DMS 273 (cell line): ENCODE data around the gene GLIS1.

Experiments used
- DNase-seq: peaks from one replicate; lab custom pipeline; 2025; ENCODE audit not compliant: unreplicated experiment; lab: John Stamatoyannopoulos, UW

GLIS1 gene

GRCh38 chr1:53639996-53640700 is 98.8 kb downstream of the GLIS1 start:
- no peak for DNase-seq

GRCh38 chr1:53639251-53639763 is 99.7 kb downstream of the GLIS1 start:
- peak; percentile 91 for DNase-seq

- DNase-seq: no peak
Measured at GRCh38 chr1:53638360-53639035, 100.5 kb downstream of the GLIS1 start.

GRCh38 chr1:53637511-53638359 is 101.2 kb downstream of the GLIS1 start:
- no peak for DNase-seq

DNA sequence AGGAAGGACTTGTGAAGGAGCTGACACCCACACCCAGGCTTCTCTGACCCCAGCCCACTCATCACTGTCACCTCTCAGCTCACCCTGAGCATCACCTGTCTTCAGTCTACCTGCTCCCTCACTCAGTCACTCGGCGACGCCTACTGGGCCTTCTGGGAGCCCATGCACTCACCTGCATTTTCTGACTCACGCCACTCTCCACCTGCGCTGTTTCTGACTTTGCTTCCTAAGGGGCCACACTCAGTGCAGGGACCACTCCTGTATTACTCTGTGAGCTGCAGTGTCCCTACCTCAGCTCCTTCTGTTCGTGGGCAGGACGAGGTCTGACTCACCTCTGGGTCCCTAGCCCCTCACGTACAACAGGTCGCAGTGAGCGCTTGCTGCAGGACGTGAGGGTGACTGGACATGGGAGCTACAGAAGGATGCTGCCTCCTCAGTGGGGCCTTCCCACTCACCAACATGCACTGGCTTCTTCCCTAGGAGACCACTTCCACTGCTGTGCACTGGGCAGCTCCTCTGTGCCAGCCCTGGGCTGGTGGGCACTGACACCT is 102.3 kb downstream of the GLIS1 start:
- no peak for DNase-seq

DNA sequence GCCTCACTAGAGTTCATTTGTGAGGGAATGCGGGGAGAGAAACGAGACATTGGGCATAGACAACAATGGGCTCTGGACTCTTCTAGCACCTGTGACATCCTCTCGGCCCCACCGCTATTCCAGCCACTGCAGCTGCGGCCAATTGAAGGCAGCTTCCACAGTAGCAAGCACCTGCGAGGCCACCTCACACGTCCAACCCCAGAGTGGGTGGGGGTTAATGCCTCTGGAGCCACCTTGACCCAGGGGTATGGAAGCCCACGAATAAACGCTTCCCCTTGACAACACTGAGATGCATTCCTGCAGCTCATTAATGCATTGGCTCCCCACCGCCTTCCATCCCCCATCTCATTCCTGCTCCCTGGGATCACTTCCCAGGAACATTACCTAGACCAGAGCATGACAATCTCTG is 104.4 kb downstream of the GLIS1 start:
- DNase-seq: no peak

- DNase-seq: no peak
Measured at GRCh38 chr1:53633073-53633704, 105.8 kb downstream of the GLIS1 start.

- DNase-seq: no peak
Measured at GRCh38 chr1:53631622-53632310, 107.2 kb downstream of the GLIS1 start.

GRCh38 chr1:53629101-53629691 is 109.8 kb downstream of the GLIS1 start:
- DNase-seq: peak; percentile 85

DNA sequence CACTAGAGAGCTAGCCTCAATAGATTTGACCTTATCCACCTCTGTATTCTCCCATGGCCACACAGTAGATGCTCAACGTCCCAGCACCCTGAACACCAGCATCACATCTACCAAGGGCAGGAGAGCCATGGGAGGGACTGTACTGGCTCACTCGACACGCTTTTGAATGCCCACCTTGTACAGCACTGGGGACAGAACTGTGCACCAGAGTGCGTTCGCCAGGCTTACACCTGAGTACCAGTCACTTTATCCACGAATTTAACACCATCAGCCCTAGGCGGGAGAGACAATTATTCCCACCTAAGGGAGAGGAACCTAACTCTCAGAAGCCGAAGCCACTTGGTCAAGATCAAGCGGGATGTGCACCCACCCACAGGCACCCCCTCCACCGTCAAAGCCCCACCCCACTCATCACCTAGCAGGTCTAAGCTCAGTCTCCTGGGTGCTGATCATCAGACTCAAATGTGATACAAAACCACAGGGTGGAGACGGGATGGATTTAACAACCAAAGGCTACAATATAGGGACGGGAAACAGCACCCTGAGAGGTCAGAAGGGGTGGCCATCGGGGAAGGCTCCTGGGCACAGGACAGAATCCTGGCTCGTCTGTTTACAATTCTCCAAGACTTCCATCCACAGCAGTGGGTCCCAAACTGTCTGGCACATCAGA is 110.5 kb downstream of the GLIS1 start:
- DNase-seq: no peak

DNA sequence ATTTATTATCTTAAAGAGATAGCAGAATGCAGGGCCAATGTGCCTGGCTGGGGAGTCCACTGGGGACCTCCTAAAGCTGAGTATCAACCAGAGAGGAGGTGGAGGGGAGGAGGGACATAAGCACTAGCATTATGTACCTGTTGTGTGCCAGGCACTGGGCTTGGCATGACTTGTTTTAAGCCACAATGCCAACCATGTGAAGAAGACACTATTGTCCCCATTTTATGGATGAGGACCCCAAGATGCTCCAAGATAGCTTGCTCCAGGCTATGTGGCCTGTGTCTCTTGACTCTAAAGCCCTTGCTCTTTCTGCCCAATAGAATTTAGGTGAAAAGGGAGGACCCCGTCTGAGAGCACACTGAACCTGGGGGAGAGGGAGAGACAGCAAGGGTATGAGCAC is 111.3 kb downstream of the GLIS1 start:
- DNase-seq: no peak

- DNase-seq: no peak
Measured at GRCh38 chr1:53627031-53627430, 111.9 kb downstream of the GLIS1 start.

- DNase-seq: no peak
Measured at GRCh38 chr1:53626616-53627015, 112.3 kb downstream of the GLIS1 start.

- DNase-seq: no peak
Measured at GRCh38 chr1:53625766-53626520, 113.0 kb downstream of the GLIS1 start.

- DNase-seq: no peak
Measured at GRCh38 chr1:53625049-53625448, 113.9 kb downstream of the GLIS1 start.

DNA sequence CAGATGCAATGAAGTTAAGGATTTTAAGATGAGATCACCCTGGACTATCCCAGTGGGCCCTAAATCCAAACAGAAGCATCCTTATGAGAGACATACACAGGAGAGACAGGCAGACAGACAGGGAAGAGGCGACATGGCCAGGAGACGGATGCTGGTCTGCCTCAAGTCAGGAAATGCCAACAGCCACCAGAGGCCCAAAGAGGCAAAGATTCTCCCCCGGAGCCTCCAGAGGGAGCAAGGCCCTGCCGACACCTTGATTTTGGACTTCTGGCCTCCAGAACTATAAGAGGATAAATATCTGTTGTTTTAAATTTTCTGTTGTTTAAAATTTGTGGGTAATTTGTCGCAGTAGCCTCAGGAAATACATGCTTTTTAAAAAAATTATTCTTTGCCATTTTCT is 116.4 kb downstream of the GLIS1 start:
- no peak for DNase-seq

DNA sequence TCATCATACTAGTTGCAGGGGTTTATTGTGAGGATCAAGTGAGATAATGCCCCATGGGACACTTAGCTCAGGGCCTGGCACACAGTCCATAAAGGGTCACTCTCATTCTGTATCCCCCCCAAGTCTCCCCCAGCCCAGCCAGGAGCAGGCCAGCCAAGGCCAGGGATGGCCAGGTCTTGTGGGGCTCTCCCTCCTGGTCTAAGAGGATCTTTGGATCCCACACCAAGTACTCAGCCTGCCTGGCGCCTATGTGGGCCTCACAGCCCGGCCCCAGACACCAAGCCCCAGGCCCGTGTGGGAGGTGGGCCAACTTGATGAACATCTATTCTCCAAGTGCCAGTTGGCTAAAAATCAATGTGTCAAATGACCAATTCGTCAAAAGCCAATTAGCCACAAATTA is 117.8 kb downstream of the GLIS1 start:
- no peak for DNase-seq

DNA sequence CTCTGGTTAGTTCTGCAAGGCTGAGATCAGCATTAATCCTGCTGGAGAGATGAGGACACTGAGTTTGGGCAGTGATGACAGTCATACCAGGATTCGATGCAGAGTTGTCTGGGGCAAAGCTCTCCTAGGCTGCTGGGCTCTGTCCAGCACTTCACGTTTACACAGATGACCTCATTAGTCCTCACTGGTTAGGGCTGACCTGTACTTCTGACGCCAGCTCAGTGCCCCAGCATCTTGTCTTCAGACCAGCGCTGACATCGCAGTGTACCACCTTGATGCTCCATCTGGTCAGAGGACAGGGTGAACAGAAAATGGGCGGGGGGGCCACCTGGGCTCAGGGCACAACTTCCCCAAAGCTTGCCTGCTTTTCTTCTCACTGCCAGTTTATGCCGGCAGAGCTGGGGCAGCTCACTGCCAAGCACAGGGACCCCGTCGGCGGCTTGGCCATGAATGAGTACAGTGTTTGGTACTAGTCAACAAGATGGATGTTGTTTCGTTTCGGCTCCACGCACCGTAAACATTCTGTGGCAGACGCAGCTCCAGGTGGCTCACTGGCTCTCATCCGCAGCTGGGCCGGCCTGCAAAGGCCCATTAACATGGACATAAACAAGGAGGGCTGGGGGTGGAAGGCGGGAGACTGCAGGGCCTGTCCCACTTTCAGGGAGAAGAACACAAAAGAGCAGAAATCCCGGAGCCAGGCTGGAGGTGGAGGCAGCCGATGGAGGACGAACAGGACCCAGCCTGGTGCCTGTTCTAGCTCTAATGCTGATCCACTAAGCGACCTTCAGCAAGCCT is 118.7 kb downstream of the GLIS1 start:
- no peak for DNase-seq
